KOPT-K1 (cell line): ENCODE measurements around the gene HES4.
"Not testable (repeated sequence)": the region's sequence is repeated elsewhere in the genome, so short reads cannot be mapped to it uniquely, and the experiment has no call there.

Source experiments
- H3K27ac ChIP-seq: fragments of 200-600 bp; sonication (generic); 2 replicates; pipeline ENCODE4 v1.5.1; 2016; ENCODE audit warnings: antibody characterized with exemption, mild to moderate bottlenecking, low read depth, low read length; ENCODE audit not compliant: poor library complexity, severe bottlenecking
- H3K36me3 ChIP-seq: fragments of 200-600 bp; sonication (generic); 2 replicates; pipeline ENCODE4 v1.5.1; 2017; ENCODE audit warnings: antibody characterized with exemption, mild to moderate bottlenecking, low read length, moderate library complexity; ENCODE audit not compliant: insufficient read depth
- H3K9me3 ChIP-seq: fragments of 200-600 bp; sonication (generic); 2 replicates; pipeline ENCODE4 v1.5.1; 2017; ENCODE audit warnings: antibody characterized with exemption, low read length, mild to moderate bottlenecking; ENCODE audit not compliant: insufficient read depth, poor library complexity, severe bottlenecking

Gene HES4

DNA sequence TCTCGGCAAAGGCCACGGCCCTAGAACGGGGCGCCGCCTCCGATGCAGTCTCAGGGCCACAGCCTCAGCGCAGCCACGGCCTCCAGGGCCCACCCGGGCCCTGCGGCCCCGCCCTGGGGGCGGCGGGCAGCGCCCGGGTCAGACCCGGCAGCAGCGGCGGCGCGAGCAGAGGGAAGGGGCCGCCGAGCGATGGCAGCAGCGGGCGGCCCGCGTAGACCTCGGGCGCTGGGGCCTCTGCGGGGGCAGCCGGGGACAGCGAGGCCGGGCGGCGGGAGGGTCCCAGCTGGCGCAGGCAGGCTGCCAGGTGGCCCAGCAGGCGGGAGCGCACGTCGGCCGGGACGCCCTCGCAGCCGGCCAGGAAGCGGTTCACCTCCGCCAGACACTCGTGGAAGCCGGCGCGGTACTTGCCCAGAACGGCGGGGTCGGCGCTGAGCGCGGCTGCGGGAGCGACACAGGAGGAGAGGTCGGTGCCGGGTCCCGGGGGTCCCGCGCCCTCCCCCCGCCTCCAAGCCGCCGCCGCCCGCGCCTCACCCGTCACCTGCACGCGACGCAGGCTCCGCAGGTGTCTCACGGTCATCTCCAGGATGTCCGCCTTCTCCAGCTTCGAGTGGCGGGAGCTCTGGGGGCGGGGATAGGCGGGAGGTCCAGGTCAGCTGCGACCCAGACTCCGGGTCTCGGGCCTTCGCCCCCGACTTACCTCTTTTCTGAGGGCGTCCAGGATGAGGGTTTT lies 737 bp downstream of the HES4 start:
- peak overlapping the region; percentile 54 for H3K27ac ChIP-seq
- no peaks in the 10 kb centered on the region for H3K36me3 ChIP-seq
- no peaks in the 10 kb centered on the region for H3K9me3 ChIP-seq

DNA sequence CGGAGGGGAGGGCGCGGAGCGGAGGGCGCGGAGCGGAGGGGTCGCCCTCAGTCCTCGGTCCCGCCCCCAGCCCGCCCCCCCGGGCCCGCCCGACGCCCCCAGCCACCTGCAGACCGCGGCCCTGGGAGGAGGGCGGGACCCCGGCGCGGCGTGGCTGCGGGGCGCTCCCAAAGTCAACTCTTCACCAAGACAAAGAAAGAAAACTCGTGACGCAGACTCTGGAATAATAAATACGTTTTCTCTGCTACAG lies 1.2 kb downstream of the HES4 start:
- Histone ChIP-seq H3K36me3 (no peaks in the 10 kb centered on the region), H3K9me3 (no peaks in the 10 kb centered on the region), H3K27ac (peak overlapping the region; percentile 54)

DNA sequence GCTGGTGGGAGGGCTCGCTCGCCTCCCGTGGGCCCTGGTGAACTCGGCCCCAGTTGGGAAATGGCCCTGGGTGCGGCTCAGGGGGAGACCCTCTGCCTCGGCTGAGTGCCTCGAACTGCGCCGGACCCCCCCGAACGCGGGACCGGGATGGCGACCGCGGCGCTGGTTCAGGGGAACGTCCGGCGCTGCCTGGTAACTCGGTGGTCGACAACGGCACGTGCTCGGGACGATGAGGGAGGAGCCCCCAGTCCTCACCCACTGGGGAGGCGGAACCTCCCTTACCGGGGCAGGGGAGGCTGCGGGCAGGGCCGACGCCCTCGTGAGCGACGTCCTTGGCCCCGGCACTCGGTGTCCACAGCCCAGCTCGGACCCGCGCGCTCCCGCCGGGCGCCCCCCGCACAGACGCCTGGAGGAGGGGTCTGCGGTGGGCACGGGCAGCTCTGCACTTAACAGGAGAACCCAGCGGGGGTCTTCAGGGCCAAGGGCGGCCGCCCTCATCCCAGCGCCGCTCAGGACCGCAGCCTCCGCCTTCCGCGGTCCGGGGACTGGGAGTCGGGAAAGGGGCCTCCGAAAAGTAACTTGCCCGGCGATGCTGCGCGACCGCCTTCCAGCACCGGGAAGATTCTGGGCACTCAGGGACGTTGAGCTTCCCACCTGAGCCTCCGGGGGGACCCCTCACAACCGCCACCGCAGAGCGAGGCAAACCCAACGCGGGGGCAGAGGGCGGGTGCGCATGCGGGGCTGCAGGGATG lies 1.7 kb downstream of the HES4 start:
- H3K27ac ChIP-seq = no peak overlapping the region
- H3K36me3 ChIP-seq = no peaks in the 10 kb centered on the region
- H3K9me3 ChIP-seq = no peaks in the 10 kb centered on the region

DNA sequence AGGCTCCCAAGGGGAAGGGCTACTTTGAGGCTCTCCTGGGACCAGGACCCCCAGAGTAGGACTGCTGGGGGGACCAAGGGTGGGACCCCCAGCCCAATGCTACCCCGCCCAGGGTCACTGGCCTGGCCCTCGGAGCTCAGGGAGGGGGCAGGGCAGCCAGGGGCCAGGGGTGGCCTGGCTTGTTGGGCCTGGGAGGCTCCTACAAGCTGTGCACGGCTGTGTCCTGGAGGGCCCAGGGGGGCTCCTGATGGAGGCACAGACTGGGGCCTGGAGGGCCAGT lies 2.2 kb downstream of the HES4 start:
- Histone ChIP-seq H3K36me3 (no peaks in the 10 kb centered on the region), H3K9me3 (no peaks in the 10 kb centered on the region), H3K27ac (no peak overlapping the region)

DNA sequence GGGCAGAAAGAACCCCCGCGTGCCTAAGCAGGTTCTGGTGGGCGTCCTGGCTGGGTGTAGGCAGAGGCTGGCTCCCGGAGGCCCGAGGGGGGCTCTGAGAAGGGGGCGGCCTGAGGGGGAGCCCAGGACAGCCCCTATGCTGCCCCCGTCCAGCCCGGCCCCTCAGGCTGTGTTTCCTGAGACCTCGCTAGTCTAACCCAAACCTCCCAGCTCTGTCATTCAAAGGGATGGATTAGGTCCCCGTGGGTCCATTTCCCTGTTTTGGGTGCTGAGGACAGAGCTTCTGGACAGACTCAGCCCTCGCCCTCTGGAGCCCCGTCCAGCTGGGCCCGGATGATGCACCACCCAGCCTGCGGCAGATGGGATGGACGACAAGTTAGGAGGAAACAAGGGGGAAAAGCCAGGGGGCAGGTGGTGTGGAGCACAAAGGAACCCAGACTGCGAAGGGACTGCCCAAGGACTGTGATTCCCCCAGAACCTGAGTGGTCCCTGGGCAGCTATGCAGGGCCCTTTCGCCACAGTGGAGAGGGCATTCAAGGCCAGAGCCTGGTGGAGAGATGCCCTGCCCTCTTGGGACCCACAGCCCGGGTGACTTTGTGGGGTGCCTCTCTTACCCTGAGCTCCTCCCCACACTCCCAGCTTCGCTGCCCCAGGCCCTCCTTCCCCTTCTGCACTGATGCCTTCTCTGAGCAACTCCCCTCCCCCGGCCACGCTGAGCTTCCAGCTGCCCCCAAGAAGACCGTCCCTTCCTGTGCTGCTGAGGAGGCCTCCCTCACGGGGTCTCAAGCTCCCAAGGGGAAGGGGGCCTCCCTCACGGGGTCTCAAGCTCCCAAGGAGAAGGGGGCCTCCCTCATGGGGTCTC lies 2.8 kb downstream of the HES4 start:
- Histone ChIP-seq H3K9me3 (peaks cover 5% of the 10 kb centered on the region), H3K36me3 (no peaks in the 10 kb centered on the region), H3K27ac (no peak overlapping the region)

DNA sequence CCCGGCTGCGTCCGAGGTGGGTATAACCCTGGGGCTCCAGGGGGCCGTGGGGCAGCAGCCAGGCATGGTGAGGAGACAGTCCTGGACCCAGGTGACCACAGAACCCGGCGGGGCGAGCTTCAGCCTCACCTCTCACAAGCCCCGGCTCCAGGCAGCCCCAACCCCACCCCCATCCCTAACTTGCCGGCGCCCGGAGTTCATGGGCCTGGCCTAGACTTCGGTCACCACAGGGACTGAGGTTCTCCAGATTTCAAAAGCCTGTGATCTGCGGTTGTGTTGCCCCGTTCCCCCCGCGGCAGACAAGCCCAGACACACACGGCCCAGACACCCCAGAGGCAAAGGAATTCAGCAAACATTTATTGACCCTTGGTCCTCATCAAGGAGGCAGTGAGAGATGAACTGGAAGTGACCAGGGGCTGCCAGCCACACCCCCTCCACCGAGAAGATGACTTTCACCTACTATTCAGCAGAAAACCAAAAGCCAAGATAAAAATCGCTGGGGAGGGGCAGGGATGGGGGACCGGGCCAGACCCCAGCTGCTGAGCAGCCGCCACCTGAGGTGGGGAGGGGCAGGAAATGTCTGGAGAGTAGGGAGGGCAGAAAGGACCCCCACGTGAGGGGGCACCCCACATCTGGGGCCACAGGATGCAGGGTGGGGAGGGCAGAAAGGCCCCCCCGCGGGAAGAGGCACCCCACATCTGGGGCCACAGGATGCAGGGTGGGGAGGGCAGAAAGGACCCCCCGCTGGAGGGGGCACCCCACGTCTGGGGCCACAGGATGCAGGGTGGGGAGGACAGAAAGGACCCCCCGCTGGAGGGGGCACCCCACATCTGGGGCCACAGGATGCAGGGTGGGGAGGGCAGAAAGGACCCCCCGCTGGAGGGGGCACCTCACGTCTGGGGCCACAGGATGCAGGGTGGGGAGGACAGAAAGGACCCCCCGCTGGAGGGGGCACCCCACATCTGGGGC lies 3.9 kb downstream of the HES4 start:
- Histone ChIP-seq H3K36me3 (no peaks in the 10 kb centered on the region), H3K9me3 (peaks cover 9% of the 10 kb centered on the region), H3K27ac (no peak overlapping the region)

DNA sequence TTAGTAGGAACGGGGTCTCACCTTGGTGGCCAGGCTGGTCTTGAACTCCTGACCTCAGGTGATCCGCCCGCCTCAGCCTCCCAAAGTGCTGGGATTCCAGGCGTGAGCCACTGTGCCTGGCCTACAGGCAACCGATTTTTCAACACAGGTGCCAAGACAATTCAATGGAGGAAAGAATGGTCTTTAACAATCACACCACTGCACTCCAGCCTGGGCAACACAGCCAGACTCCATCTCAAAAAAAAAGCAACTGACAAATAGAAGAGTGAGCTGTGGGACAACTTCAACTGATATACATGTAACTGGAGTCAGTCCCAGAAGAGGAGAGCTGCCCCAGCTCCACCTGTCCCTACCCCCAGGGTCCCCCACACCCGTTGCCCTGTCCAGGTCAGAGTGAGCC lies 5.4 kb downstream of the HES4 start:
- not testable (repeated sequence) for H3K27ac ChIP-seq

DNA sequence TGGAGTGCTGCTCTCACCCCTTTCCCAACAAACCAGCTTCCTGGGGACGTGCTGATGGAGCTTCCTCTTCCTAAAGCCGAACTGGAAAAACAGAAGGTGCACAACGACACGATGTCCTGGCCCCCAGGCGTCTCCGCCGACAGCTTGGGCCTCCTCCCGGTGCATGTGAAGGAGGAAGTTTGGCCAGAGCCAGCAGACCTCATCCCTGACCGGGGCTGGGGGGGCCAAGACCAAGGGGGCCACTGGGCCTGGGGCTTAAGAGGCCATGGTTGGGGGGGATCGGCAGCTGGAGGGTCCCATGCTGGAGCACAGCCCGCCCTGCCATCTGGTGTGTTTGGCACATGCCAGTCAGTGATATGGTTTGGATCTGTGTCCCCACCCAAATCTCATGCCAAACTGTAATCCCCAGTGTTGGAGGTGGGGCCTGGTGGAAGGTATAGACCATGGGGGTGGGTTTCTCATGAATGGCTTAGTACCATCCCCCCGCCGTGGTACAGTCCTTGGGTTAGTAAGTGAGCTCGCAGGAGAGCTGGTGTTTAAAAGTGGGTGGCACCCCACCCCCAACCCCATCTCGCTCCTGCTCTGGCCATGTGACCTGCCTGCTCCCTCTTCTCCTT lies 6.4 kb downstream of the HES4 start:
- Histone ChIP-seq H3K9me3 (peaks cover 9% of the 10 kb centered on the region), H3K27ac (no peak overlapping the region), H3K36me3 (no peaks in the 10 kb centered on the region)

More for the DNA sequence above, 5.4 kb downstream of the HES4 start:
- not testable (repeated sequence) for H3K9me3 ChIP-seq, H3K36me3 ChIP-seq

DNA sequence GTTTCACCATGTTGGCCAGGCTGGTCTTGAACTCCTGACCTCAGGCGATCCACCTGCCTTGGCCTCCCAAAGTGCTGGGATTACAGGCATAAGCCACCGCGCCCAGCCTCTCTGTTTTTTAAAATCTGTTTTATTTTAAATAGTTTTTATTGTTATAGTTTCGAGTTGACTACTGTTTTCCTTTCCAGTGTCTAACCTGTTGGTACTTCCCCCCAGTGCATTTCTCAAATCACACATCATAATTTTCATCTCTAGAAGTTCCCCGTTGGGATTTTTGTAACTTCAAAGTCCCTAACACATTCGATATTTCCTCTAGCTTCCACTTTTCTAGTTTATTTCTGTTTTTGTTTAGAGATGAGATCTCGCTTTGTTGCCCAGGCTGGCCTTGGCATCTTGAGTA lies 7.5 kb downstream of the HES4 start:
- Histone ChIP-seq H3K27ac (no peak overlapping the region), H3K36me3 (no peaks in the 10 kb centered on the region), H3K9me3 (peaks cover 9% of the 10 kb centered on the region)

DNA sequence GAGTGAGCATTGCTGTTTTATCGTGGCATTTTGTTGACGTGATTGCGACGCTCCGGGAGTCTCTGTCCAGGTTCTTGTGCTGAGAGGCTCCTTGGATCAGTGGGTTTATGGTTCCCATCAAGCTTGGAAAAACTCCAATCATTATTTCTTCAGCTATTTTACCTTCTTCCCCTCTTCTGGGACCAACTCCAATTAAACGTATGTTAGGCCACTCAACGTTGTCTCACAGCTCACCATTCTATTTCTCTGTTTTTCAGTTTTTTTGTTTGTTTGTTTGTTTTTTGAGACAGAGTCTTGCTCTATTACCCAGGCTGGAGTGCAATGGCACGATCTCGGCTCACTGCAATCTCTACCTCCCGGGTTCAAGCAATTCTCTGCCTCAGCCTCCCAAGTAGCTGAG lies 8.0 kb downstream of the HES4 start:
- no peak overlapping the region for H3K27ac ChIP-seq
- no peaks in the 10 kb centered on the region for H3K36me3 ChIP-seq
- peaks cover 9% of the 10 kb centered on the region for H3K9me3 ChIP-seq

DNA sequence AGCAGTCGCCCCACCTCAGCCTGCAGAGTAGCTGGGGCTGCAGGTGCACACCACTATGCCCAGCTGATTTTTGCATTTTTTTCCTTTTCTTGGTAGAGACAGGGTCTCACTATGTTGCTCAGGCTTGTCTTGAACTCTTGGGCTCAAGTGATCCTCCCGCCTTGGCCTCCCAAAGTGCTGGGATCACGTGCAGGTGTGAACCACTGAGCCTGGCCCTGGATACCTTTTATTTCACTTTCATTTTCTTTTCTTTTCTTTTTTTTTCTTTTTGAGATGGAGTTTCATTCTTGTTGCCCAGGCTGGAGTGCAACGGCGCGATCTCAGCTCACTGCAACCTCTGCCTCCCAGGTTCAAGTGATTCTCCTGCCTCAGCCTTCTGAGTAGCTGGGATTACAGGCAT lies 8.6 kb downstream of the HES4 start:
- not testable (repeated sequence) for H3K36me3 ChIP-seq, H3K9me3 ChIP-seq, H3K27ac ChIP-seq

DNA sequence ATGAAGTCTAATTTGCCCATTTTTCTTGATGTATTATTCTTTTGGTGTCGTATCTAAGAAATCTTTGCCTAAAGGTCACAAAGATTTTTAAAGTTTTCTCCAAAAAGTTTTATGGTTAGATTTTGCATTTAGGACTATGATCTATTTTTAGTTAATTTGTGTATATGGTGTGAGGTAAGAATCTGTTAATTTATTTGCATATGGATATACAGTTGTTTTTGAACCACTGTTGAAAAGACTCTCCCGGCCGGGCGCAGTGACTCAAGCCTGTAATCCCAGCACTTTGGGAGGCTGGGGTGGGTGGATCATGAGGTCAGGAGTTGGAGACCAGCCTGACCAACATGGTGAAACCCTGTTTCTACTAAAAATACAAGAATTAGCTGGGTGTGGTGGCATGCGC lies 11.8 kb downstream of the HES4 start:
- H3K36me3 ChIP-seq, H3K27ac ChIP-seq, H3K9me3 ChIP-seq: not testable (repeated sequence)

DNA sequence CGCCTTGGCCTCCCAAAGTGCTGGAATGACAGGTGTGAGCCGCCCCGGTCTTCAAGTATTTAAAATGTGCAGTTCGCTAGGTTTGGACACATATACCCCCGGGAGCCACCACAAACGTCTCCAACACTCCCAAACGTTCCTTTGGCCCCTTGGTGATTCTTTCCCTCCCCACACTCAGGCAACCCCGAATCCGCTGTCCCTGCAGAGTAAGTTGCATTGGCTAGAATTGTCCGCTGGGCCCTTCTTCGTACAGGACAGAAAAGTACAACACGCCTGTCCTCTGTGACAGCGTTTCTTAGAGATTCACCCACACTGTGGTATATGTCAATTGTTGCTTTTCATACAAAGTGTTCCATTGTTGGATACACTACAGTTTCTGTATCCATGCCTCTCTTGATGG lies 14.8 kb downstream of the HES4 start:
- Histone ChIP-seq H3K27ac (no peak overlapping the region), H3K36me3 (no peaks in the 10 kb centered on the region), H3K9me3 (no peaks in the 10 kb centered on the region)

DNA sequence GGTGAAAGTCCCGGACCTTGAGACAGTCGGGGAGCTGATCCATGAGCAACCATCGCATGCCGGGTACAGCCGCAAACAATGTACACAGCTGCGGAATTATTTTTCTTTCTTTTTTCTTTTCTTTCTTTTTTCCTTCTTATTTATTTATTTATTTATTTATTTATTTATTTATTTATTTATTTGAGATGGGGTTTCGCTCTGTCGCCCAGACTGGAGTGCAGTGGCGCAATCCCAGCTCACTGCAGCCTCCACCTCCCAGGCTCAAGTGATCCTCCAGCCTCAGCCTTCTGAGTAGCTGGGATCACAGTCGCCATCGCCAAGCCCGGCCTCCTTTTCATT lies 15.5 kb downstream of the HES4 start:
- no peaks in the 10 kb centered on the region for H3K36me3 ChIP-seq
- H3K9me3 ChIP-seq = no peaks in the 10 kb centered on the region
- H3K27ac ChIP-seq = no peak overlapping the region
